GM10847 (cell line): Measurements from ENCODE around the gene RBM19.

Source experiments
- POLR2A ChIP-seq: IDR thresholded peaks from 2 replicates; pipeline ENCODE4 v1.6.1; 2011; ENCODE audit not compliant: insufficient read length; ENCODE audit errors: extremely low read depth

RBM19 gene

GRCh38 chr12:113946175-113946574 lies 19.9 kb downstream of the RBM19 start:
- no peak for TF ChIP-seq POLR2A

GRCh38 chr12:113945174-113946173 lies 20.7 kb downstream of the RBM19 start:
- TF ChIP-seq POLR2A = no peak

- no peak for TF ChIP-seq POLR2A
Measured at GRCh38 chr12:113942209-113942608, 23.9 kb downstream of the RBM19 start.

- TF ChIP-seq POLR2A = no peak
Measured at GRCh38 chr12:113941208-113941486, 25.0 kb downstream of the RBM19 start.

GRCh38 chr12:113940357-113941207 lies 25.5 kb downstream of the RBM19 start:
- TF ChIP-seq POLR2A = no peak

GRCh38 chr12:113939867-113940266 lies 26.3 kb downstream of the RBM19 start:
- TF ChIP-seq POLR2A = no peak

GRCh38 chr12:113938471-113938870 lies 27.7 kb downstream of the RBM19 start:
- no peak for TF ChIP-seq POLR2A

- TF ChIP-seq POLR2A = no peak
Measured at GRCh38 chr12:113936460-113936859, 29.7 kb downstream of the RBM19 start.

GRCh38 chr12:113935459-113935858 lies 30.7 kb downstream of the RBM19 start:
- TF ChIP-seq POLR2A = no peak

- no peak for TF ChIP-seq POLR2A
Measured at GRCh38 chr12:113934946-113935345, 31.2 kb downstream of the RBM19 start.

- TF ChIP-seq POLR2A = no peak
Measured at GRCh38 chr12:113934060-113934814, 31.9 kb downstream of the RBM19 start.

- no peak for TF ChIP-seq POLR2A
Measured at GRCh38 chr12:113933201-113933786, 32.8 kb downstream of the RBM19 start.

GRCh38 chr12:113932381-113933196 lies 33.5 kb downstream of the RBM19 start:
- no peak for TF ChIP-seq POLR2A

GRCh38 chr12:113931517-113931916 lies 34.6 kb downstream of the RBM19 start:
- TF ChIP-seq POLR2A = no peak

GRCh38 chr12:113930249-113930648 lies 35.9 kb downstream of the RBM19 start:
- no peak for TF ChIP-seq POLR2A
